Stimulated activated CD4-positive, alpha-beta T cell treated with anti-CD3 and anti-CD28 coated beads, Interleukin-15, amount 100 ng/mL, for 48 hours (primary cell): ENCODE results near the gene KIAA0319L.
"Not testable (repeated sequence)": the region's sequence is repeated elsewhere in the genome, so short reads cannot be mapped to it uniquely, and the experiment has no call there.

Experiments
- DNase-seq, 2 donors: peaks; one replicate each; pipeline ENCODE4 v3.0.0-alpha.2; 2020; ENCODE audit warnings: low read depth in 2 of 2

Gene KIAA0319L

GRCh38 chr1:35557118-35557610 lies at the start of gene KIAA0319L:
TSS of gene KIAA0319L (minus strand) at chr1:35557403. CDS start at chr1:35554491, 2,912 bp downstream.
- DNase-seq: no peak

GRCh38 chr1:35605867-35606182 lies 48.6 kb upstream of the KIAA0319L start:
- no peak for DNase-seq

- DNase-seq: no peak
These were observed 48.1 kb upstream of the KIAA0319L start for GRCh38 chr1:35605071-35605866.

GRCh38 chr1:35603941-35604340 lies 46.7 kb upstream of the KIAA0319L start:
- no peak for DNase-seq

GRCh38 chr1:35603468-35603867 lies 46.3 kb upstream of the KIAA0319L start:
- no peak for DNase-seq

- no peak for DNase-seq
These were observed 43.4 kb upstream of the KIAA0319L start for GRCh38 chr1:35600593-35600992.

- no peak for DNase-seq
These were observed 42.2 kb upstream of the KIAA0319L start for GRCh38 chr1:35599411-35599810.

- no peak for DNase-seq
These were observed 41.7 kb upstream of the KIAA0319L start for GRCh38 chr1:35598895-35599294.

- DNase-seq: no peak
These were observed 40.7 kb upstream of the KIAA0319L start for GRCh38 chr1:35597870-35598269.

GRCh38 chr1:35595684-35596083 lies 38.5 kb upstream of the KIAA0319L start:
- DNase-seq: no peak

- no peak for DNase-seq
These were observed 37.0 kb upstream of the KIAA0319L start for GRCh38 chr1:35594005-35594760.

GRCh38 chr1:35592991-35593769 lies 36.0 kb upstream of the KIAA0319L start:
- no peak for DNase-seq

GRCh38 chr1:35591211-35591610 lies 34.0 kb upstream of the KIAA0319L start:
- DNase-seq: no peak

GRCh38 chr1:35590476-35591040 lies 33.4 kb upstream of the KIAA0319L start:
- DNase-seq: no peak

GRCh38 chr1:35589516-35590427 lies 32.6 kb upstream of the KIAA0319L start:
- no peak for DNase-seq

- no peak for DNase-seq
These were observed 31.2 kb upstream of the KIAA0319L start for GRCh38 chr1:35588197-35588910.

GRCh38 chr1:35587736-35588135 lies 30.5 kb upstream of the KIAA0319L start:
- DNase-seq: no peak

- no peak for DNase-seq
These were observed 29.6 kb upstream of the KIAA0319L start for GRCh38 chr1:35586808-35587207.

- not testable (repeated sequence) for DNase-seq
These were observed 28.6 kb upstream of the KIAA0319L start for GRCh38 chr1:35585805-35586204.

- DNase-seq: no peak
These were observed 28.1 kb upstream of the KIAA0319L start for GRCh38 chr1:35585281-35585680.
